K562 (cell line): Measurements from ENCODE around the gene COPE.

Source experiments
- CEBPZ ChIP-seq: fragments of 150-350 bp; IDR thresholded peaks from 2 replicates; pipeline ENCODE4 v1.6.1; 2014; ENCODE audit warnings: low read depth, mild to moderate bottlenecking, low read length, borderline replicate concordance
- EGR1 ChIP-seq: fragments of 450-650 bp; conservative IDR thresholded peaks from 2 replicates; pipeline ENCODE4 v1.6.1; 2017; ENCODE audit warnings: mild to moderate bottlenecking
- ELF4 ChIP-seq: fragments of 450-650 bp; formaldehyde crosslinking; IDR thresholded peaks from 2 replicates; pipeline ENCODE4 v1.4.0; 2022; ENCODE audit warnings: missing genetic modification characterization
- GABPB1 ChIP-seq: sonication (generic); formaldehyde crosslinking; IDR thresholded peaks from 2 replicates; pipeline ENCODE4 v1.8.0; 2022; ENCODE audit warnings: mild to moderate bottlenecking, missing genetic modification reagents
- HMG20B ChIP-seq: fragments of 250-450 bp; sonication (Bioruptor Pico); IDR thresholded peaks from 2 replicates; pipeline ENCODE4 v1.5.0; 2021; ENCODE audit warnings: mild to moderate bottlenecking
- PATZ1 ChIP-seq: fragments of 250-450 bp; sonication (Bioruptor Pico); IDR thresholded peaks from 2 replicates; pipeline ENCODE4 v1.5.0; 2020; ENCODE audit warnings: mild to moderate bottlenecking, borderline replicate concordance
- POLR2AphosphoS5 ChIP-seq: IDR thresholded peaks from 2 replicates; pipeline ENCODE4 v1.6.1; 2011; ENCODE audit warnings: mild to moderate bottlenecking, low read depth, low read length, moderate library complexity; ENCODE audit not compliant: control insufficient read depth, insufficient read depth
- RNF2 ChIP-seq: sonication (generic); IDR thresholded peaks from 2 replicates; pipeline ENCODE4 v1.6.1; 2016
- SMARCA4 ChIP-seq: fragments of 450-650 bp; IDR thresholded peaks from 2 replicates; pipeline ENCODE4 v1.6.1; 2016
- ZBTB43 ChIP-seq: sonication (generic); formaldehyde crosslinking; IDR thresholded peaks from 2 replicates; pipeline ENCODE4 v1.8.0; 2023; ENCODE audit warnings: mild to moderate bottlenecking, missing genetic modification reagents
- ZFPM2 ChIP-seq: fragments of 250-450 bp; sonication (Bioruptor Pico); IDR thresholded peaks from 2 replicates; pipeline ENCODE4 v1.5.1; 2022; ENCODE audit warnings: mild to moderate bottlenecking
- ZNF431 ChIP-seq: sonication (generic); formaldehyde crosslinking; IDR thresholded peaks from 2 replicates; pipeline ENCODE4 v1.8.0; 2022; ENCODE audit warnings: mild to moderate bottlenecking, missing genetic modification reagents

- TF ChIP-seq ZNF431 (CRISPR knock-in tag) (no peak), ELF4 (CRISPR knock-in tag) (no peak), HMG20B (no peak), CEBPZ (no peak), ZFPM2 (CRISPR knock-in tag) (no peak), EGR1 (no peak), POLR2AphosphoS5 (no peak), ZBTB43 (CRISPR knock-in tag) (no peak), SMARCA4 (no peak), PATZ1 (no peak), GABPB1 (no peak), RNF2 (no peak)
Measured at GRCh38 chr19:18854982-18855381, 64.2 kb downstream of the COPE start.
